NCI-H446 (cell line): ENCODE data around the gene PPIH.
"Not testable (repeated sequence)": the region's sequence is repeated elsewhere in the genome, so short reads cannot be mapped to it uniquely, and the experiment has no call there.

Experiments
- DNase-seq, 2 experiments: peaks; one replicate each; lab custom pipeline; 2025; lab: John Stamatoyannopoulos, UW

Gene PPIH

GRCh38 chr1:42682739-42683531, 24.7 kb downstream of the PPIH start:
- DNase-seq: peak in 1 of 2 experiments; percentile 53

- DNase-seq: peak in 1 of 2 experiments; percentile 27
Measured at GRCh38 chr1:42684139-42684538, 25.9 kb downstream of the PPIH start.

- no peak for DNase-seq
Measured at GRCh38 chr1:42686418-42686817, 28.2 kb downstream of the PPIH start.

- DNase-seq: no peak
Measured at GRCh38 chr1:42689912-42690311, 31.7 kb downstream of the PPIH start.

- DNase-seq: no peak
Measured at GRCh38 chr1:42690477-42691156, 32.4 kb downstream of the PPIH start.

- DNase-seq: no peak
Measured at GRCh38 chr1:42691157-42691498, 32.9 kb downstream of the PPIH start.

- DNase-seq: no peak
Measured at GRCh38 chr1:42692461-42692860, 34.2 kb downstream of the PPIH start.

GRCh38 chr1:42692911-42693310, 34.7 kb downstream of the PPIH start:
- no peak for DNase-seq

- DNase-seq: no peak
Measured at GRCh38 chr1:42698081-42698813, 40.0 kb downstream of the PPIH start.

- no peak for DNase-seq
Measured at GRCh38 chr1:42700006-42700405, 41.8 kb downstream of the PPIH start.

GRCh38 chr1:42703888-42704464, 45.8 kb downstream of the PPIH start:
- no peak for DNase-seq

GRCh38 chr1:42712808-42713207, 54.6 kb downstream of the PPIH start:
- not testable (repeated sequence) for DNase-seq

- no peak for DNase-seq
Measured at GRCh38 chr1:42713293-42713692, 55.1 kb downstream of the PPIH start.

GRCh38 chr1:42714441-42714840, 56.2 kb downstream of the PPIH start:
- not testable (repeated sequence) for DNase-seq

- DNase-seq: no peak
Measured at GRCh38 chr1:42720868-42721267, 62.6 kb downstream of the PPIH start.

- no peak for DNase-seq
Measured at GRCh38 chr1:42721926-42722325, 63.7 kb downstream of the PPIH start.

GRCh38 chr1:42722403-42722802, 64.2 kb downstream of the PPIH start:
- not testable (repeated sequence) for DNase-seq

- DNase-seq: no peak
Measured at GRCh38 chr1:42723511-42723910, 65.3 kb downstream of the PPIH start.

GRCh38 chr1:42725820-42726219, 67.6 kb downstream of the PPIH start:
- not testable (repeated sequence) for DNase-seq
